Caco-2 (cell line): Measurements from ENCODE around the gene EPS15. TPM values are rescaled to one million over a fixed set of nuclear protein-coding genes. Genes with fewer than 3 reads are reported as not detected.

Experiments
- BruUV-seq: library from RNA; stranded (reverse); fragments of 400-500 nt; replicated peaks from 2 replicates; lab custom pipeline; 2021; lab: Mats Ljungman, UMichigan
- CTCF ChIA-PET: fragments of 300-600 bp; sonication (Branson Sonifier 250); formaldehyde crosslinking; loops from one replicate; lab custom pipeline; 2022; ENCODE audit warnings: antibody characterized with exemption; lab: Charles Lee
- POLR2A ChIA-PET: fragments of 300-600 bp; sonication (Branson Sonifier 250); formaldehyde crosslinking; loops from one replicate; lab custom pipeline; 2022; ENCODE audit warnings: antibody characterized with exemption; lab: Charles Lee
- DNase-seq, 2 experiments: peaks; one replicate each; pipeline versions ENCODE4 v3.0.0 to v3.0.0-alpha.2; 2020 to 2022
- H3K27me3 ChIP-seq: replicated peaks from 2 replicates; pipeline ENCODE4 v1.6.0; 2011; ENCODE audit warnings: low read length; ENCODE audit not compliant: control insufficient read depth, insufficient read depth
- H3K36me3 ChIP-seq: 2 replicates; pipeline ENCODE4 v1.5.1; 2011; ENCODE audit warnings: low read length; ENCODE audit not compliant: control insufficient read depth, insufficient read depth
- H3K4me1 ChIP-seq: fragments of 250-450 bp; sonication (Bioruptor Pico); 2 replicates; pipeline ENCODE4 v1.5.1; 2020; ENCODE audit warnings: mild to moderate bottlenecking
- H3K4me3 ChIP-seq: 2 replicates; pipeline ENCODE4 v1.5.1; 2011; ENCODE audit warnings: low read depth, mild to moderate bottlenecking, control low read depth, low read length
- H3K9me3 ChIP-seq: fragments of 250-450 bp; sonication (Bioruptor Pico); 2 replicates; pipeline ENCODE4 v1.5.1; 2020; ENCODE audit warnings: mild to moderate bottlenecking, moderate library complexity
- H3K27ac Mint-ChIP-seq: one replicate; pipeline ENCODE4 v1.8.0; 2022; ENCODE audit warnings: mixed read lengths; ENCODE audit not compliant: unreplicated experiment
- H3K27me3 Mint-ChIP-seq: one replicate; pipeline ENCODE4 v1.8.0; 2022; ENCODE audit warnings: mixed read lengths; ENCODE audit not compliant: insufficient read depth, unreplicated experiment
- H3K36me3 Mint-ChIP-seq: one replicate; pipeline ENCODE4 v1.8.0; 2022; ENCODE audit warnings: mild to moderate bottlenecking, mixed read lengths; ENCODE audit not compliant: insufficient read depth, unreplicated experiment
- H3K4me1 Mint-ChIP-seq: one replicate; pipeline ENCODE4 v1.8.0; 2022; ENCODE audit warnings: low read depth, mixed read lengths; ENCODE audit not compliant: unreplicated experiment
- H3K4me3 Mint-ChIP-seq: one replicate; pipeline ENCODE4 v1.8.0; 2022; ENCODE audit warnings: mild to moderate bottlenecking, moderate library complexity, mixed read lengths; ENCODE audit not compliant: unreplicated experiment
- H3K9me3 Mint-ChIP-seq: one replicate; pipeline ENCODE4 v1.8.0; 2022; ENCODE audit warnings: mixed read lengths; ENCODE audit not compliant: unreplicated experiment
- intact Hi-C: fragments of 100-400 bp; cut with micrococcal nuclease; formaldehyde crosslinking; loops from one replicate; pipeline ENCODE4 v1.10.0; 2022; ENCODE audit not compliant: unreplicated experiment
- total RNA-seq: library from RNA; stranded (reverse); gene quantifications from 2 replicates; pipeline ENCODE4 v1.2.3, GENCODE V29; 2022
- TF ChIP-seq, protein P1 (sequence below), 2 experiments: fragments of 200-600 bp in 1 of 2; IDR thresholded peaks; 1 replicate in 1 of 2; 2 replicates in 1 of 2; pipeline versions ENCODE4 v1.5.1 to v1.8.0; 2011 to 2022; ENCODE audit warnings: antibody characterized with exemption in 1 of 2, control low read depth in 1 of 2, inconsistent platforms in 1 of 2, low read depth in 1 of 2, low read length in 1 of 2, mild to moderate bottlenecking in 1 of 2, moderate library complexity in 1 of 2; ENCODE audit not compliant: insufficient read depth in 1 of 2, severe bottlenecking in 1 of 2, unreplicated experiment in 1 of 2

The EPS15 gene
- total RNA-seq, 1 experiment from 2014 or later = 41.5 TPM

DNA sequence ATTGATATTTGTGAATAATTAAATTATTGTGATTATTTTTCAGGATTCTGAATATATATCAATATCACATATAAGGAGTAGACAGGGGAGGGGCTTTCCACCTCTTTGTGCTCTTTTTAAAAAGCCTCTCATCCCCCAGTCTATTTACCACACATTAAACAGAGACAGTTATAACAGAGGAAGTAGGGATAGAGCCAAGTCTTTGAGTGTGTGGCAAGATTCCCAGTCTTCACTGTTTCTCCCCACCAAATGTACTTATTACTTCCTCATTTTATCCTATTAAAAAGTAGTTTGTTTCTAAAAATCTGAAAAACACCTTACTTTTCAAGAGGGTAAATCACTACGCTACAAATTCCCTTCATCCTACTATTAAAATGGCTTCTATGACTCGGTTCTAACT lies 46.7 kb downstream of the EPS15 start:
- Histone ChIP-seq H3K36me3 (no peaks in the 10 kb centered on the region), H3K27me3 (no peaks in the 10 kb centered on the region), H3K4me1 (no peaks in the 10 kb centered on the region), H3K9me3 (no peaks in the 10 kb centered on the region), H3K4me3 (no peak overlapping the region)
- peaks cover 6% of the 10 kb centered on the region for H3K4me1 Mint-ChIP-seq
- DNase-seq = no peak
- no peak overlapping the region for H3K4me3 Mint-ChIP-seq
- CTCF ChIA-PET = no interaction called here
- no peak overlapping the region for H3K27ac Mint-ChIP-seq
- BruUV-seq = no TSS peak
- TF ChIP-seq, protein P1, sequence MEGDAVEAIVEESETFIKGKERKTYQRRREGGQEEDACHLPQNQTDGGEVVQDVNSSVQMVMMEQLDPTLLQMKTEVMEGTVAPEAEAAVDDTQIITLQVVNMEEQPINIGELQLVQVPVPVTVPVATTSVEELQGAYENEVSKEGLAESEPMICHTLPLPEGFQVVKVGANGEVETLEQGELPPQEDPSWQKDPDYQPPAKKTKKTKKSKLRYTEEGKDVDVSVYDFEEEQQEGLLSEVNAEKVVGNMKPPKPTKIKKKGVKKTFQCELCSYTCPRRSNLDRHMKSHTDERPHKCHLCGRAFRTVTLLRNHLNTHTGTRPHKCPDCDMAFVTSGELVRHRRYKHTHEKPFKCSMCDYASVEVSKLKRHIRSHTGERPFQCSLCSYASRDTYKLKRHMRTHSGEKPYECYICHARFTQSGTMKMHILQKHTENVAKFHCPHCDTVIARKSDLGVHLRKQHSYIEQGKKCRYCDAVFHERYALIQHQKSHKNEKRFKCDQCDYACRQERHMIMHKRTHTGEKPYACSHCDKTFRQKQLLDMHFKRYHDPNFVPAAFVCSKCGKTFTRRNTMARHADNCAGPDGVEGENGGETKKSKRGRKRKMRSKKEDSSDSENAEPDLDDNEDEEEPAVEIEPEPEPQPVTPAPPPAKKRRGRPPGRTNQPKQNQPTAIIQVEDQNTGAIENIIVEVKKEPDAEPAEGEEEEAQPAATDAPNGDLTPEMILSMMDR (IDR thresholded peaks at IDR 0.05; ENCODE audit: insufficient read depth in 1 of 2, low read depth in 1 of 2, low read length in 1 of 2, severe bottlenecking in 1 of 2, unreplicated experiment in 1 of 2) = no peak
- peaks cover 6% of the 10 kb centered on the region for H3K9me3 Mint-ChIP-seq
- intact Hi-C loops = no loop called here
- POLR2A ChIA-PET = no interaction called here
- peaks cover 22% of the 10 kb centered on the region for H3K36me3 Mint-ChIP-seq
- H3K27me3 Mint-ChIP-seq = no peaks in the 10 kb centered on the region

DNA sequence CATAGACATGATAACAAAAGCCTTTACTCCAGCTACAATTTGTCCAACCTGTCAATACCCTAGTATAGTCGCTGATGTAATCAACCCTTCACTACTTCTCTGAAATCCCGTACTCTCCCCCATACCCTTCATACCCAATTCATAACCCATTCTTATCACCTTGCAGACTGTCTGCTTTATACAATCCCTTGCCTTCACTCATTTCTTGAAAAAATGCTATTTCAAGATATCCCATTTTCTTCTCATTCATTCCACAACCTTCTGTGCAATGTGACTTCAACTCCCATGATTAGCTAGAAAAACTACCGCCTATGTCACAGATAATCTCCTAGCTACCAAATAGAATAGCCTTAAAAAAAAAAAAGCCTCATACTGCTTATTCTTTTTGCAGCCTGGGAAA lies 49.5 kb downstream of the EPS15 start:
- H3K36me3 Mint-ChIP-seq = peaks cover 18% of the 10 kb centered on the region
- no peaks in the 10 kb centered on the region for H3K36me3 ChIP-seq
- no peaks in the 10 kb centered on the region for H3K27me3 ChIP-seq
- intact Hi-C loops = no loop called here
- no peaks in the 10 kb centered on the region for H3K4me1 ChIP-seq
- TF ChIP-seq, protein P1 (IDR thresholded peaks at IDR 0.05; ENCODE audit: insufficient read depth in 1 of 2, low read depth in 1 of 2, low read length in 1 of 2, severe bottlenecking in 1 of 2, unreplicated experiment in 1 of 2) = no peak
- H3K27me3 Mint-ChIP-seq = no peaks in the 10 kb centered on the region
- no peaks in the 10 kb centered on the region for H3K9me3 ChIP-seq
- no peaks in the 10 kb centered on the region for H3K9me3 Mint-ChIP-seq
- no TSS peak for BruUV-seq
- ChIA-PET POLR2A (no interaction called here), CTCF (interaction anchor here (0.7 kb wide), 1 partner anchor 16 kb away, joined by 4 read pairs; no protein-coding TSS in a partner anchor)
- no peak overlapping the region for H3K4me3 Mint-ChIP-seq
- no peak overlapping the region for H3K4me3 ChIP-seq
- H3K27ac Mint-ChIP-seq = peak overlapping the region; percentile 40
- DNase-seq = no peak
- H3K4me1 Mint-ChIP-seq = peaks cover 6% of the 10 kb centered on the region

DNA sequence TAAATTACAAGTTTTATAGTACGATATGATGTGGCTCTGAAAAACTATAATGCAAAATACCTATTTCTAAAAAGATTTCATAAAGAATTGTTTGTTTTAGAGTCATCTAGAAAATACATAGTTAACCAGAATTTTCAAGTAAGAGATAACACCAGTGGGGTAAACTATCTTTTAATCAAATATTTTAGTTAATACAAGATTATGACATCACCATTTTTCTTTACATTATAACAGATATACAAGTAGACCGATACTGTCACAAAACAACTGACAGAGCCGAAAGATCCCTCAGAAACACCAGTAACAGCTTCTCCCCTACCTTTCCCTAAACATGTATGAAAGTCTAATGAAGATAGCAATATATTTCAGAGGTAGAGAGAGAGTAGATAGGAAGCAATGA lies 54.2 kb downstream of the EPS15 start:
- H3K36me3 ChIP-seq = no peaks in the 10 kb centered on the region
- no peak overlapping the region for H3K27ac Mint-ChIP-seq
- TF ChIP-seq, protein P1 (IDR thresholded peaks at IDR 0.05; ENCODE audit: insufficient read depth in 1 of 2, low read depth in 1 of 2, low read length in 1 of 2, severe bottlenecking in 1 of 2, unreplicated experiment in 1 of 2) = no peak

More for the DNA sequence above, 54.2 kb downstream of the EPS15 start:
- BruUV-seq = no TSS peak
- Histone ChIP-seq H3K9me3 (no peaks in the 10 kb centered on the region), H3K27me3 (no peaks in the 10 kb centered on the region), H3K4me3 (no peak overlapping the region), H3K4me1 (0 out of 2 replicates have a peak, but pooled peaks cover 4% of the 10 kb centered on the region)
- no peaks in the 10 kb centered on the region for H3K9me3 Mint-ChIP-seq
- no peak overlapping the region for H3K4me3 Mint-ChIP-seq
- intact Hi-C loops = no loop called here
- peaks cover 11% of the 10 kb centered on the region for H3K4me1 Mint-ChIP-seq
- no peaks in the 10 kb centered on the region for H3K27me3 Mint-ChIP-seq
- ChIA-PET POLR2A (no interaction called here), CTCF (no interaction called here)
- no peak for DNase-seq
- peaks cover 16% of the 10 kb centered on the region for H3K36me3 Mint-ChIP-seq
